ENCODE data around the gene TMEM115.

Gene TMEM115

DNA sequence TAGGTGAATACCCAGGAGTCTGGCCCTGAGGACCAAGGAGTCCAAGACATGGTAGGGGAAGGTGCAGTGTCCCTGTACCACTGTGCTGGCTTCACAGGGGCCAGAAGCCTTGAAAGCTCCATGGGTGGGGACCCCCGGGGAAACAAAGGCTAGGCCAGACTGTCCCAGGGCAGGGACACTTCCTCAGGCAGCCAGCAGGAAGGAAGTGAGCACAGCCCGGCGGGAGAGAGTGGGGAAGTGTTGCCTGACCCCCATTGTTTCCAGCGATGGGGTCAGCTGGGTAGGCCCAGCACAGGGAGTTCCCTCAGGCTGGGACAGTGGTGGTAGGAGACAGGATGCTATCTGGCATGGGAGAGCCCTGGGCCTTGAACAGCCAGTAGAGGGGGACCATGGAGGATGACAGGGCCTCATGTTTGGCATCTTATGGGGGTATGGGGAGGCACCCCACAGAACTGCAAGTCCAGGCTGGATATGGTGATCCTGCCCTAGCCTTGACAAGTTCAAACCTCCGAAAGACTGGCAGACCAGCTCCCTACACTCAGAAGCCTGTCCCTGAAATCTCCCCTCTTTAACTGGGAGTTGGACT lies 35.6 kb downstream of the TMEM115 start:
- Histone ChIP-seq H3K4me1 (ENCODE audit: low read depth, poor library complexity, severe bottlenecking) (peaks cover 4% of the 10 kb centered on the region), H3K79me2 (ENCODE audit: insufficient read depth, low read depth) (peaks cover 8% of the 10 kb centered on the region; the same call in 1 of the 2 replicates), H4K20me1 (ENCODE audit: insufficient read depth) (no peaks in the 10 kb centered on the region), H3K36me3 (ENCODE audit: insufficient read depth) (no peaks in the 10 kb centered on the region), H3K27ac (no peak overlapping the region), H2AFZ (ENCODE audit: low read depth) (no peak overlapping the region), H3K4me3 (IDR thresholded peaks at IDR 0.05; ENCODE audit: insufficient read depth, low read depth, low read length) (no peak overlapping the region), H3K27me3 (ENCODE audit: insufficient read depth, low read depth) (no peaks in the 10 kb centered on the region), H3K9ac (no peak overlapping the region), H3K4me2 (no peak overlapping the region)
- TF ChIP-seq, protein P1, sequence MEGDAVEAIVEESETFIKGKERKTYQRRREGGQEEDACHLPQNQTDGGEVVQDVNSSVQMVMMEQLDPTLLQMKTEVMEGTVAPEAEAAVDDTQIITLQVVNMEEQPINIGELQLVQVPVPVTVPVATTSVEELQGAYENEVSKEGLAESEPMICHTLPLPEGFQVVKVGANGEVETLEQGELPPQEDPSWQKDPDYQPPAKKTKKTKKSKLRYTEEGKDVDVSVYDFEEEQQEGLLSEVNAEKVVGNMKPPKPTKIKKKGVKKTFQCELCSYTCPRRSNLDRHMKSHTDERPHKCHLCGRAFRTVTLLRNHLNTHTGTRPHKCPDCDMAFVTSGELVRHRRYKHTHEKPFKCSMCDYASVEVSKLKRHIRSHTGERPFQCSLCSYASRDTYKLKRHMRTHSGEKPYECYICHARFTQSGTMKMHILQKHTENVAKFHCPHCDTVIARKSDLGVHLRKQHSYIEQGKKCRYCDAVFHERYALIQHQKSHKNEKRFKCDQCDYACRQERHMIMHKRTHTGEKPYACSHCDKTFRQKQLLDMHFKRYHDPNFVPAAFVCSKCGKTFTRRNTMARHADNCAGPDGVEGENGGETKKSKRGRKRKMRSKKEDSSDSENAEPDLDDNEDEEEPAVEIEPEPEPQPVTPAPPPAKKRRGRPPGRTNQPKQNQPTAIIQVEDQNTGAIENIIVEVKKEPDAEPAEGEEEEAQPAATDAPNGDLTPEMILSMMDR (conservative IDR thresholded peaks at IDR 0.05; ENCODE audit: low read depth, low read length): no peak

DNA sequence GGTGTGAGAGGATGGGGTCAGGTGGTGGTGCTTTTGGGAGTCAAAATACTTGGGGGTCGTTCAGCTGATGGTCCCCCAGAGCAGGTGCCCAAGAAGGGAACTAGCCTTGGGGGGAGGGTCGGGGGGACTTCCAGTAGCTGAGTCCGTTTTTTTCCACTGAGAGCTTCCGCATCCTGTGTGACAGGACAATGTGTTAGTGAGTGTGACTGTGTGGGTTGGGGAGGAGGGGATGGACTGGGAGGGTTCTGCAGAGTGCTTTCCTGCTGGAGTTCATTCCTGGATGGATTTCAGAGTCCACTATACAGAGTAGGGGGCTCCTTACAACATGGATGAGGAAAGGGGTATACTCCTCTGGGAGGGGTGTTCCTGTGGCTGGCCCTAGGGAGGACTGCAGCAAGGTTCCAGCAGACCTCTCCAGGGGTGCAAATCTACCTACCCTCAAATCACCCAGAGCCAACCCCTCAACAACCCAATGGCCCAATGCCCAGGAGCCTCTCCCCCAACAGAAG lies 36.2 kb downstream of the TMEM115 start:
- H3K79me2 ChIP-seq (ENCODE audit: insufficient read depth, low read depth): peaks cover 8% of the 10 kb centered on the region; the same call in 1 of the 2 replicates
- no peak overlapping the region for H3K9ac ChIP-seq
- no peaks in the 10 kb centered on the region for H3K27me3 ChIP-seq (ENCODE audit: insufficient read depth, low read depth)
- no peaks in the 10 kb centered on the region for H4K20me1 ChIP-seq (ENCODE audit: insufficient read depth)
- no peak overlapping the region for H3K27ac ChIP-seq
- peaks cover 4% of the 10 kb centered on the region for H3K4me1 ChIP-seq (ENCODE audit: low read depth, poor library complexity, severe bottlenecking)
- H3K4me2 ChIP-seq: no peak overlapping the region
- TF ChIP-seq, protein P1 (conservative IDR thresholded peaks at IDR 0.05; ENCODE audit: low read depth, low read length): no peak
- no peaks in the 10 kb centered on the region for H3K36me3 ChIP-seq (ENCODE audit: insufficient read depth)
- no peak overlapping the region for H3K4me3 ChIP-seq (IDR thresholded peaks at IDR 0.05; ENCODE audit: insufficient read depth, low read depth, low read length)
- H2AFZ ChIP-seq (ENCODE audit: low read depth): no peak overlapping the region

DNA sequence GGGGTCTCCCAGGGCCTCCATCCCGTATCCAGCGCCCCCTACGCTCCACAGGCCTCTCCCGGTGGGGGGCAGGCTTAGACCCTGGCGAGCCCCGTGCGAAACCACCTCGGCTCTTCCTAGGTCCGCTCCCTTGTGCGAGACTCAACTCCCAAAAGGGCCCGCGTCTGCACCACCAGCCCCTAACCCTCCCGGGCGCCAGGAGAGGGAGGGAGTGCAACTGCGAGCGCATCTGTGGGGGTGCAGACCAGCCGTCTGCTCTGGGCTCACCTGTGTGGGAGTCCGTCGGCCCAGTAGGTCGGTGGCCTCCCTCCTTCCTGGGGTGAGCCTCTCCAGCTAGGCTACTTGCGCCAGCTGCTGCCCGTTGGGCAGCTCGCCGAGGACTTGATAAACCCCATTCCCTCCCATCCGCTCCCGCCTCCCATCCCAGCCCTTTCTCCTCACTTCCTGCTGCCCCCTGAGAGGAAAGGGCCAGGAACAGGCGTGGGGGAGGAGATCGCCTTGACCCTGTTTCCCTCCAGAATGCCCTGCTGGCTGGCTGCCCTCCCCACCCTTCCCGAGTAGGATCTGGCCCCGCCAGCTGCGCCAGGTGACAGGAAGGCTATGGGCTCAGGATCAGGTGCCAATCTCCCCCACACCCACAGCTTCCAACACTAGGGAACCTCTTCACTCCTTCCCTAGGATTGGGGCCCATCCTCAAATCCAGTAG lies 36.8 kb downstream of the TMEM115 start, which contains the start of gene HYAL2:
TSS of gene HYAL2 (minus strand) at position 360 of the 706 bp plus-strand sequence. CDS start 2,256 bp downstream, outside the sequence.
- TF ChIP-seq, protein P1 (conservative IDR thresholded peaks at IDR 0.05; ENCODE audit: low read depth, low read length): no peak
- H3K4me3 ChIP-seq (IDR thresholded peaks at IDR 0.05; ENCODE audit: insufficient read depth, low read depth, low read length): no peak within 1 kb of the TSS
- no peaks in the 10 kb centered on the region for H3K27me3 ChIP-seq (ENCODE audit: insufficient read depth, low read depth)
- peaks cover 4% of the 10 kb centered on the region for H3K4me1 ChIP-seq (ENCODE audit: low read depth, poor library complexity, severe bottlenecking)
- peaks cover 5% of the 10 kb centered on the region; the same call in 1 of the 2 replicates for H3K79me2 ChIP-seq (ENCODE audit: insufficient read depth, low read depth)
- H2AFZ ChIP-seq (ENCODE audit: low read depth): peak within 1 kb of the TSS; percentile 71
- H3K9ac ChIP-seq: peak within 1 kb of the TSS; percentile 78
- H4K20me1 ChIP-seq (ENCODE audit: insufficient read depth): no peaks in the 10 kb centered on the region
- H3K27ac ChIP-seq: peak within 1 kb of the TSS; percentile 68
- H3K36me3 ChIP-seq (ENCODE audit: insufficient read depth): no peaks in the 10 kb centered on the region
- 0 out of 2 replicates have a peak within 1 kb of the TSS, but pooled peaks have one; percentile 13 for H3K4me2 ChIP-seq

DNA sequence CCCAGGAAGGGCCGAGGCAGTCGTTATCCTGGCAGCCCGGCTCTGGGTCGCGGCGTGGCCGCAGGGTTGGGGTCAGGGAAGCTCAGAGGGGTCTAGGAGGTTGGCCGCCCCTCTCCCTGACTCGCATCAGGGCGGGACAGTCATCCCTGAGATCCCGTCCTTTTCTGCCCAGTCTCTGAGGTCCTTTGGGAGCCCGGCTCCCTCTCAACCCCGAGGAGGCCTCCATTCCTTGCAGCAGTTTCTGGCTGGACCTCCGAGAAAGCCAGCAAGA lies 37.3 kb downstream of the TMEM115 start:
- no peaks in the 10 kb centered on the region for H3K36me3 ChIP-seq (ENCODE audit: insufficient read depth)

More for the DNA sequence above, 37.3 kb downstream of the TMEM115 start:
- H3K4me2 ChIP-seq: 0 out of 2 replicates have a peak overlapping the region, but pooled peaks have one; percentile 13
- H4K20me1 ChIP-seq (ENCODE audit: insufficient read depth): no peaks in the 10 kb centered on the region
- no peaks in the 10 kb centered on the region for H3K27me3 ChIP-seq (ENCODE audit: insufficient read depth, low read depth)
- TF ChIP-seq, protein P1 (conservative IDR thresholded peaks at IDR 0.05; ENCODE audit: low read depth, low read length): peak; percentile 27; the same call in 1 of the 2 replicates
- H3K79me2 ChIP-seq (ENCODE audit: insufficient read depth, low read depth): no peaks in the 10 kb centered on the region; the same call in 1 of the 2 replicates
- H3K4me1 ChIP-seq (ENCODE audit: low read depth, poor library complexity, severe bottlenecking): peaks cover 4% of the 10 kb centered on the region
- no peak overlapping the region for H3K9ac ChIP-seq
- no peak overlapping the region for H3K27ac ChIP-seq
- H2AFZ ChIP-seq (ENCODE audit: low read depth): peak overlapping the region; percentile 71
- H3K4me3 ChIP-seq (IDR thresholded peaks at IDR 0.05; ENCODE audit: insufficient read depth, low read depth, low read length): no peak overlapping the region
